HG02763 (cell line): Measurements from ENCODE around the gene PEDS1.
"Not testable (repeated sequence)": the region's sequence is repeated elsewhere in the genome, so short reads cannot be mapped to it uniquely, and the experiment has no call there.

ENCODE experiments used
- ATAC-seq: cut with Tn5 transposase; IDR thresholded peaks from one replicate; pipeline ENCODE4 v1.9.1; 2021; ENCODE audit warnings: mild to moderate bottlenecking, moderate library complexity; ENCODE audit not compliant: unreplicated experiment

The PEDS1 gene

GRCh38 chr20:50190251-50191064 lies 36.9 kb upstream of the PEDS1 start, which contains the start of gene CEBPB:
CEBPB (plus strand) TSS chr20:50190830; CDS start chr20:50191034, 204 bp downstream.
- ATAC-seq = peak; percentile 31

GRCh38 chr20:50189681-50190250 lies 36.2 kb upstream of the PEDS1 start:
- ATAC-seq = no peak

GRCh38 chr20:50188879-50189680 lies 35.6 kb upstream of the PEDS1 start:
- ATAC-seq = no peak

- no peak for ATAC-seq
These were observed 34.8 kb upstream of the PEDS1 start for GRCh38 chr20:50188287-50188688.

- no peak for ATAC-seq
These were observed 34.0 kb upstream of the PEDS1 start for GRCh38 chr20:50187403-50188051.

- ATAC-seq = no peak
These were observed 33.5 kb upstream of the PEDS1 start for GRCh38 chr20:50186987-50187402.

GRCh38 chr20:50186151-50186885 lies 32.8 kb upstream of the PEDS1 start:
- ATAC-seq = peak; percentile 34

GRCh38 chr20:50185426-50185825 lies 31.9 kb upstream of the PEDS1 start:
- no peak for ATAC-seq

- no peak for ATAC-seq
These were observed 28.8 kb upstream of the PEDS1 start for GRCh38 chr20:50182346-50182745.

GRCh38 chr20:50181344-50181743 lies 27.8 kb upstream of the PEDS1 start:
- no peak for ATAC-seq

GRCh38 chr20:50178672-50179071 lies 25.1 kb upstream of the PEDS1 start:
- not testable (repeated sequence) for ATAC-seq

GRCh38 chr20:50175938-50176933 lies 22.7 kb upstream of the PEDS1 start:
- no peak for ATAC-seq

- ATAC-seq = no peak
These were observed 20.9 kb upstream of the PEDS1 start for GRCh38 chr20:50174456-50174855.

GRCh38 chr20:50172347-50173013 lies 19.0 kb upstream of the PEDS1 start:
- ATAC-seq = no peak

GRCh38 chr20:50170549-50171220 lies 17.2 kb upstream of the PEDS1 start:
- ATAC-seq = no peak

GRCh38 chr20:50169329-50169823 lies 15.9 kb upstream of the PEDS1 start:
- ATAC-seq = no peak

GRCh38 chr20:50165684-50166554 lies 12.4 kb upstream of the PEDS1 start:
- peak; percentile 85 for ATAC-seq
